Erythroblast (primary cell): ENCODE results near the gene SNED1.

Experiments
- GATA1 ChIP-seq: IDR thresholded peaks from 2 replicates; pipeline ENCODE4 v1.6.1; 2011; ENCODE audit warnings: low read depth, mild to moderate bottlenecking, control low read depth, low read length, moderate library complexity
- POLR2A ChIP-seq: IDR thresholded peaks from 2 replicates; pipeline ENCODE4 v1.6.1; 2011; ENCODE audit warnings: mild to moderate bottlenecking, low read length

- TF ChIP-seq POLR2A (no peak), GATA1 (no peak)
Observed at GRCh38 chr2:241014224-241014623, 15.8 kb downstream of the SNED1 start.
